Tibial nerve (tissue), 4 donors: ENCODE data around the gene MLLT1.

Source experiments
- EP300 ChIP-seq, 2 donors: sonication (generic); formaldehyde crosslinking; IDR thresholded peaks; one replicate each; pipeline ENCODE4 v1.6.1; 2017; ENCODE audit warnings: antibody characterized with exemption in 2 of 2, mild to moderate bottlenecking in 1 of 2
- POLR2A ChIP-seq, 2 donors: fragments of 450-650 bp; IDR thresholded peaks; one replicate each; pipeline ENCODE4 v1.6.1; 2017; ENCODE audit warnings: antibody characterized with exemption in 2 of 2, mild to moderate bottlenecking in 2 of 2, moderate library complexity in 2 of 2
- TF ChIP-seq, protein P1 (sequence below), 5 experiments: fragments of 200-600 bp in 3 of 5; fragments of 450-650 bp in 2 of 5; sonication (generic) in 3 of 5; IDR thresholded peaks; one replicate each; pipeline ENCODE4 v1.5.1; 2016 to 2019; ENCODE audit warnings: antibody characterized with exemption in 5 of 5, mild to moderate bottlenecking in 3 of 5, moderate library complexity in 2 of 5

DNA sequence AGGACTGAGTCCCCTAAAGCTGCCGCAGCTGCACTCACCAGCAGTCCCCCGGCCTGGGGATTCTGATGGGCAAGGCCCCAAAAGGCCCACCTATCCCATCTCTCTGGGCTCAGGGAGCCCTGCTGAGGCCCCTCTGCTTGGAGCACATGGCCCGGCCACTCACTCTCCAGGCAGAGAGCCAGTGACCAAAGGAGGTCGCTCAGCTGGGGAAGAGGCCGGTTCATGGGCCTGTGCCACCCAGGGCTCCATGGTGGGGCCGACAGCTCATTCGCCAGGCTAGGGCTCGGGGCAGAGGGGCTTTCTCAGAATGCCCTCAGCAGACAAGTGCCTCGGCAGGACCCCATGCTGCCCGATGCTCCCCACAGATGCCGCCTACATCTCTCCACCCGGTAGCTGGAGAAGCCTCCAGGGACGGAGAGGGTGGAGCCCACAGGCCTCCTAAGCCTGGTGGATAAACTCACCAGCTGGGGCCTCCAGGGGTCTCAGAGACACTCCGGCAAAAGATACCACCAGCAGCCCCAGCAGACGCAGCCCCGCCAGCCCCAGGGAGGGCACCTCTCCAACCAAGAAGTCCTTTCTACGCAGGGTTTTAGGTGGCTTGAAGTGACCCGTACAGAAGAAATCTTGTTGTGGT, 54.4 kb downstream of the MLLT1 start:
- TF ChIP-seq, protein P1, sequence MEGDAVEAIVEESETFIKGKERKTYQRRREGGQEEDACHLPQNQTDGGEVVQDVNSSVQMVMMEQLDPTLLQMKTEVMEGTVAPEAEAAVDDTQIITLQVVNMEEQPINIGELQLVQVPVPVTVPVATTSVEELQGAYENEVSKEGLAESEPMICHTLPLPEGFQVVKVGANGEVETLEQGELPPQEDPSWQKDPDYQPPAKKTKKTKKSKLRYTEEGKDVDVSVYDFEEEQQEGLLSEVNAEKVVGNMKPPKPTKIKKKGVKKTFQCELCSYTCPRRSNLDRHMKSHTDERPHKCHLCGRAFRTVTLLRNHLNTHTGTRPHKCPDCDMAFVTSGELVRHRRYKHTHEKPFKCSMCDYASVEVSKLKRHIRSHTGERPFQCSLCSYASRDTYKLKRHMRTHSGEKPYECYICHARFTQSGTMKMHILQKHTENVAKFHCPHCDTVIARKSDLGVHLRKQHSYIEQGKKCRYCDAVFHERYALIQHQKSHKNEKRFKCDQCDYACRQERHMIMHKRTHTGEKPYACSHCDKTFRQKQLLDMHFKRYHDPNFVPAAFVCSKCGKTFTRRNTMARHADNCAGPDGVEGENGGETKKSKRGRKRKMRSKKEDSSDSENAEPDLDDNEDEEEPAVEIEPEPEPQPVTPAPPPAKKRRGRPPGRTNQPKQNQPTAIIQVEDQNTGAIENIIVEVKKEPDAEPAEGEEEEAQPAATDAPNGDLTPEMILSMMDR (IDR thresholded peaks at IDR 0.05): no peak
- no peak for TF ChIP-seq POLR2A (IDR thresholded peaks at IDR 0.05)
- TF ChIP-seq EP300 (IDR thresholded peaks at IDR 0.05): no peak
